HG02884 (cell line): ENCODE data around the gene LSM4.

ENCODE experiments used
- ATAC-seq: cut with Tn5 transposase; IDR thresholded peaks from one replicate; pipeline ENCODE4 v1.9.1; 2021; ENCODE audit warnings: mild to moderate bottlenecking, moderate library complexity; ENCODE audit not compliant: unreplicated experiment

Gene LSM4

GRCh38 chr19:18311502-18312091 lies 11.3 kb downstream of the LSM4 start:
- no peak for ATAC-seq

DNA sequence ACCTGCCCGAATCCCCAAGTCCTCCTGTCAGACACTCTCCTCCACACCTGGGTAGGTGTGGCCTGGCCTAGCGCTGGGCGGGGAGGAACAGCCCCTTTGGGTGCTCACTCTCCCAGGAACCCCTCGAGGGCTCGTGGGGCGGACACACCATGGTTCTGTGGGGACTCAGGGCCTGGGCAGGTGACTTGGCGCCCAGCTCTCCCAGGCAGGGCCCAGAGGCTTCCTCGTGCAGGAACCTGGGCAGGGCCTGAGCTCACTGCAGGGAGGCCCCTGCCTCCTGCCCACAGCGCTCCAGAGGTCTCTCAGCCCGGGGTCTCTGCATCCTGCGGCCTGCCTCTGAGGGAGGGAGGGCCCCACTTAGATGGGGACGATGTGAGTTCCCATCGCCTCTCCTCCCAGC lies 11.9 kb downstream of the LSM4 start:
- no peak for ATAC-seq

DNA sequence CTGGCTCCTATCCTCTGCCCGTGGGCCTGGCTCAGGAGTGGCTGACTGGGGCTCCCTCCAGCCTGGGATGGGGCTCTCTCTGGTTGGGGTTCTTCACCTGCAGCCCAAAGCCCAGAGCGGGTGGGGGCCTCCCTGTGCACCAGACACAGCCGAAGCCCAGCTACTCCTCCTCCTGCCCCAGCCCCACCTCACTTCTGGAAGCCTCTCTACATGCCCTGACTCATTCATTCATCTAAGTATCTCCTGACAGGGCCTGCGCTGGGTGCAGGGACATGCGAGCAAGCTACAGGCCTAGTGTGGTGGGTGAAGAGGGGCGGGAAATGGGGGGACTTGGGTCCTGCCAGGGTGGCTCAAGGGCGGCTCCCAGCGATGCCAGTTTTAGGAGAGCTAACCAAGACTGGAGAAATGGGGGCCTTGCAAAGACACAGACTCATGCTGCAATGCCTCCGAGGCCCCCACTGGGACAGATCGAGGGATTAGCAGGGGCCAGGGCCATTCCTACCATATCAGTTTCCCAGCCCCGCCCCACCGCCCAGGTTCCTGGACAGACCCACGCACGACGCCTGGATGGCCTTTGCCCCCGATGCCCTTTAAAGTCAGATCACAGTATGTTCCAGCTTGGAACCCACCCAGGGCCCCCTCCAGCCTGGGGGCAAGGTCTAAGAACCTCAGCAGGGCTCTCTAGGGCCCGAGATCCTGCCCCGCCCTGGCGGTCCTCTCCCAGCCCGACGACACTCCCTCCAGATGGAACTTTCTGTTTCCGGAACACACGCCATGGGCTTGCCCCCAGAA lies 12.6 kb downstream of the LSM4 start:
- ATAC-seq, result no peak

DNA sequence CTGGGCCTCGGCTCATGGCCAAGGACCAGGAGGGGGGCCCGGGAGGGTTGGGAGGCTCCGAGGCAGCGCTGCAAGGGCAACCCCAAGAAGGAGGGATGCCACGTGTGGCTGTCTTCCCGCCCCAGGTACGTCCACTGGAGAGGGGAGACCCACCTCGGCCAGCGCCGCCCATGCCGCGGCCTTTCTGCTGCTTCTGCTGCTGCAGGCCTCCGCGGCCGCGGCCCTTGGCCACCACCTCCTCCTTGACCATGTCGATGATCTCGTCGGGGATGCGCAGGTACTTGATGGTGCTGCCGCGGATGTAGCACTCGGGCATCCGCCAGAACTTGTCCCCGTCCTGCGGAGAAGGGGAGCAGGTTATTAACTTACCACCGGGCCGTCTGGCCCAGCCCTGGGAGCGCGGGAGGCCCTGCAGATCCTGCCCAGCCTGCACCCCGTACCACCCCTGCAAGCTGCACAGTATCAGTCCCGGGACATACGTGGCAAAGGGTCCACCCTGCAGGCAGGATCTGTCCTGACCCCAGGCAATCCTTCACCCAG lies 13.3 kb downstream of the LSM4 start:
- ATAC-seq, result no peak

DNA sequence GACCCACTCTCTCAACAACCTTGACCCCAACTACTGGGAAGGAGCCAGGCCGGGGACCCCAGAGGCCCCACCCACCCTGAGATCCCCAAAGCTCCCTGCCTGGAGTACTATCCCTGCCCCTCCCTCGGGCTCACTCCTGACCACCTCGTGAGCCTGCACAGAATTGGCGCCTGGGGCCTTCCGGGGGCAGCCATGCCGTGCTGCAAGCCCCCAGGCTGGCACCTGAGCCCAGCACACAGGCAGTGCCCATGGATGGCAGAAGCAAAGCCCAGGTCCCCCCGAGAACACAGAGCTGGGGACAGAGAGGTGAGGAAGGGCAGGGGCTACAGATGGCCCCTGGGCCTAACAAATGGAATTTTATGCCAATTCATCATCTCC lies 13.9 kb downstream of the LSM4 start:
- ATAC-seq, result no peak

GRCh38 chr19:18308051-18308947 lies 14.6 kb downstream of the LSM4 start:
- ATAC-seq, result no peak

DNA sequence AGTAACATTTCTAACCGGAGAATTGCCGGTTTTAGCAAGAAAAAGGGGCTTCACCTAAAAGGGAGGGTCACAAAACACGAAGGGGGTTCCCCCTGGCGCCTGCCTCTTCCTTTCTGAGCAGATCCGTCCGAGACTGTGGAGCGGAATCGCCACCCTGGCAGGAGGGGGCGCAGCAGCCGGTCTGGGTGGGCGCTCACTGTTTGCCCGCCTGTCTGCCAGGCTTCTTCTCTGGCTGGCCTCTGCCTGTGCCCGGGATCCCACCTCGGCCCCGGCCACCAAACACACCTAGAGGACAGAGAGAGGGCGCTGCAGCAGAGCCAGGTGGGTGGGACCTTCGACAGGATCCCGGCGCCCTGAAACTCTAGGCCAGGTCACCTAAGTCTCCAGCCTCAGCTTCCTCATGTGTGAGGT lies 15.6 kb downstream of the LSM4 start:
- no peak for ATAC-seq

DNA sequence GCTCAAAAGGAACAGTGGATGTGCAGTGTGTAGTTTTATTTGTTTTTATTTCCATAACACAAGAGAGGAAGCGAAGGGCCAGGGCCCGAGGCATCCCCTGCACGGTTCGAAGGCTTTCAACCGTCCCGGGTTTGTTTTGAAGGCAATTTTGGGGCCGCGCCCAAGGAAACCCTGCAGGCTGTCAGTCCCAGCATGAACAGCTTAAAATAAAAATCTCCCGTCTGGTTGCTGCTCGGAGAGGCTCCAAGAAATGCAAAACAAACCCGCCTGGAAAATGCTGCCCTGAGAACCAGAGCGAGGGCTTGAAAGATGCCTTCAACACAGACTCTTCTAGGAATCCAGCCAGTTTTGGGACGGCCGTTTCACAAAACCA lies 16.0 kb downstream of the LSM4 start:
- no peak for ATAC-seq

DNA sequence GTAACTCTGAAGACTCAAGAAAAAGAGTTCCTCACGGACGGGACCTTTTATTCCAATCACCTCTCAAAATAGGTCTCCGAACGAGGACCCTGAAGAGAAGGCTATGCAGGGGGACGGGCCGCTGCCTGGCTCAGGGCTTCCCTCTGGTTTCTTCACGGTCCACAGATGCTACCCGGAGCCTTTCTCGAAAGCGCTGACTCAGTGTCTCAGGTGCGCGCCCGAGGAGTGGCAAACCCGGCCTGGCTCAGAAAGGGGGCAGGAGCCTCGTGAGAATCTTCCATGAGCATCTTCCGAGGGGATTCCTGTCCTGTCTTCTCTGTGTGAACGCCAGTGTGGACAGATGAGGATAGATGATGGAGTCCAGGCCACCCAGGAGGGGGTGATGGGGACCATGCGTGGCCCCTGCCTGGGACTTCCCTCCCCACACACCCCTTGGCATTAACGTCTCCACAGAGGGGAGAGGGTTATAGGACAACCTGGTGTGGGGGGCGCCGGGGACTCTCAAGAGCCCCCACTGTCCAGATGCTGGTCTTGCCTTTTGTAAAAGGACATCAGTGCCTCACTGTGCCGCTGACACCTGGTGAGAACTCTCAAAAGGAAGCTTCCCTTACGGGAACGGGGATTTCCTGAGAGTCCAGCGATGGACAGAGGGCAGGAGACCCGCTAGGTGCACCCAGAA lies 16.5 kb downstream of the LSM4 start:
- ATAC-seq, result no peak

DNA sequence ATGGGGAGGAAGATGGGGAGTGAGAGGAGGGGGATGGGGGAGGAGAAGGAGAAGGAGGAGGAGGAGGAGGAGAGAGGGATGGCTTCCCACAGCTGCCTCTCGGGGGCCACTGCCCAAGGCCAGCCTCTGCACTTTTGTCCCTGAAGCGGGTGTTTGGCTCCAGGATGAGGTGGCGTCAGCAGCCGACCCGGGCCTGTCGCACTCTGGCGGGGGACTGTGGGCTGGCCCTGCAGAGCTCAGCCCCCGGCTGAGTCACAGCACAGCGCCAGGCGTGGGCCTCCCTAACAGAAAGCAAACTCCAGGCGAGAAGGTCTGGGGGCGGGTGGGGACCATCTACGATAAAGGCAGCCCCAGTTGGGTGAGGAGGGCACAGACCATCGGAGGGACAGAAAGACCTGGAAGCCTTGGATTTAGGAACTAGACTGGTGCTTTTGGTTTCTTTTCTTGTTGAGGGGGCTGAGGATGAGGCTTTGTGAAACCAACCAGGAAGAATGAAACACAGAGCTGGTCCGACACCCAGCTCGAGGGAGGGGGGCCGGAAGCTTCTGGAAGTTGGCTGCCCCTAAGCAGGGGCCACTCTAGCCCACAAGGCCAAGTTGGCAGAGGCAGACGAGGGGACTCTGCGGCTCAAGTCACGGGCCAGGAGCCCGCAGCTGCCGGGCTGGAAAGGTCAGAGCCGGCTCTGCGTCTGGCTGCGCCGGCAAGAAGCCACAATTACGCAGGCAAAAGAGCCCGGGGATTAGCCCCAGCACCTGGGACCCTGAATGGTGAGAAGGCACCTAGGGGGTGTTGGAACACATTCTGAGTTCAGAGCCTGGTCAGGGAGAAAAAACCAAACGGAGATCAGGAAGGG lies 18.2 kb downstream of the LSM4 start:
- ATAC-seq, result no peak

- ATAC-seq, result no peak
Observed at GRCh38 chr19:18304208-18304457, 18.7 kb downstream of the LSM4 start.

DNA sequence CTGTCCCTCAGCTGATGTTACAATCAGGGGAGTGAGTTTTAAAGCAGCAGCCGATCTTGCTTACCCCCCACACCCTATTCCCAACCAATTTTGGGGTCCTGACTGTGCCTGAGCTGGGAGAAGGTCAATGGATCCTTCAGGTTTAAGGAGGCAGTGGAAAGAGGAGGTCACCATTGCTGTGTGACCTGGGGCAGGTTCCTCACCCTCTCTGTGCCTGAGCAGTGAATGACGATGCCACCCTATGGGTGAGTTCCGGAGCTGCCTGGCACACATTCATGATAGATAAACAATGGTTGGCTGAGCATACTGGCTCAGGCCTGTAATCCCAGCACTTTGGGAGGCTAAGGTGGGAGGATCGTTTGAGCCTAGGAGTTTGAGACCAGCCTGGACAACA lies 21.2 kb downstream of the LSM4 start:
- no peak for ATAC-seq

GRCh38 chr19:18300930-18301717 lies 21.8 kb downstream of the LSM4 start:
- ATAC-seq, result no peak

- ATAC-seq, result no peak
Observed at GRCh38 chr19:18299654-18300053, 23.2 kb downstream of the LSM4 start.

DNA sequence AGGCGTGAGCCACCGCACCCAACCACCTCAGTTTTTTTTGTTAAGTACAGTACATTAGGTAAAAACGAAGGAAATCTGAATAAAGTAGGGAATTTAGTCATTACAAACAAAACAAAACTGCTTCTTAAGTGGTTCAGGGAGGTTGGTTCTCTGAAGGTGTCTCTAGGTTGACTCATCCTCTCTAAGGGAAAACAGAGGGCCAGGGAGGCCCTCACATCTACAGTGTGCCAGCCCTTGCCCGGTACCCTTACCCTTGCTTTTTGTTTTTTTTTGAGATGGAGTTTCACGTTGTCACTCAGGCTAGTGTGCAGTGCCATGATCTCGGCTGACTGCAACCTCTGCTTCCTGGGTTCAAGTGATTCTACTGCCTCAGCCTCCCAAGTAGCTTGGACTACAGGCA lies 24.3 kb downstream of the LSM4 start:
- no peak for ATAC-seq

DNA sequence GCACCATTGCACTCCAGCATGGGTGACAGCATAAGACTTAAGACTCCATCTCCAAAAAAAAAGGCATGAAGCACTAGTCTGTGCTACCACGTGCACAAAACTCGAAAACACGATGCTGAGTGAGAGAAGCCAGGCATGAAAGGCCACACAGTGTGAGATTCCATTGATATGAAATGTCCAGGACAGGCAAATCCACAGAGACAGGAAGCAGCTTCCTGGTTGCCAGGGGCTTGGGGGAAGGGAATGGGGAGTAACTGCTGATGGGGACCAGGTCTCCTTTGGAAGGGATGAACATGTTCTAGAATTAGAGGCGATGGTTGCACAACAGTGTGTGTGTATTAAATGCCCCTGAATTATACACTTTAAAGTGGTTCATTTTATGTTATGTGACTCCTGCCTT lies 25.6 kb downstream of the LSM4 start:
- no peak for ATAC-seq

DNA sequence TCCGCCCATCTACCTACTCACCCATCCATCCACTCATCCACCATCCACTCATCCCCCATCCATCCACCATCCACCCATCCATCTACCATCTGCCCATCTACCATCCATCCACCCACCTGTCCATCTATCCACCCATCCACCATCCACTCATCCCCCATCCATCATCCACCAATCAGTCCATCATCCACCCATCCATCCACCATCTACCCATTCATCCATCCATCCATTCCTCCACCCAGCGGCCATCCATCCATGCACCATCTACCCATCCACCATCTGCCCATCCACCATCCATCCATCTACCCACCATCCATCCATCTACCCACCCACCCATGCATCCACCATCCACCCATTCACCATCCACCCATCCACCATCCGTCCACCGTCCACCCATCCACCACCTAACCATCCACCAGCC lies 27.8 kb downstream of the LSM4 start:
- no peak for ATAC-seq

DNA sequence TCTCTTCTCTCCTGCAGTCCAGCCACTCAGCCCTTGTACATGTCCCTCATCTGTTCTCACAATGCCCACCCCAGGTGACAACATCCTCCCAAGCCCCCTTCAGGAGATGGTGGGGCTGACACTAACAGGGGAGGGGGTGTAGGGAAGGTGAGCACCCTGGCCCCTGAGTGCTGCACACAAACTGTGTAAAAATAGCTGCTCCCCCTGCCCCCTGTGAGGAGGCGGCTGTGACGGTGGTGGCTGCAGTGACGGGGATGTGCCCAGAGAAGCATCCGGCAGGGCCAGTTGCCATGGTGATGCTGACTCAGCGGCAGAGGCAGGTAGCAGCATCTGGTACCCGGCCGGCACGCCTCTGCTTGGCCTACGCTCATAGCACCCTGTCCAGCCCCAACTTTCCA lies 28.4 kb downstream of the LSM4 start:
- ATAC-seq, result no peak

GRCh38 chr19:18293642-18294466 lies 29.0 kb downstream of the LSM4 start:
- no peak for ATAC-seq
